Heart right ventricle (tissue), 16 donors: Measurements from ENCODE around the gene IPO4. TPM values are rescaled to one million over a fixed set of nuclear protein-coding genes. Genes with fewer than 3 reads are reported as not detected.

ENCODE experiments used
- ATAC-seq, 8 donors: fragments of 200-7000 bp; cut with Tn5 transposase; one replicate each; pipeline ENCODE4 v1.9.1; 2020; ENCODE audit warnings: mild to moderate bottlenecking in 8 of 8, moderate library complexity in 8 of 8, moderate number of reproducible peaks in 1 of 8
- DNase-seq, 2 donors: peaks; one replicate each; pipeline ENCODE4 v3.0.0-alpha.2; 2020
- H3K27ac ChIP-seq, 10 donors: fragments of 200-600 bp; sonication (generic) in 2 of 10; one replicate each; pipeline versions ENCODE4 v1.5.0 to v1.8.0; 2020 to 2022; ENCODE audit warnings: mild to moderate bottlenecking in 3 of 10
- H3K27me3 ChIP-seq, 7 donors: fragments of 200-600 bp; one replicate each; pipeline ENCODE4 v1.8.0; 2021 to 2022; ENCODE audit warnings: mild to moderate bottlenecking in 2 of 7
- H3K36me3 ChIP-seq, 9 donors: fragments of 200-600 bp; sonication (generic) in 1 of 9; one replicate each; pipeline versions ENCODE4 v1.5.0 to v1.8.0; 2020 to 2022; ENCODE audit warnings: mild to moderate bottlenecking in 2 of 9
- H3K4me1 ChIP-seq, 9 donors: fragments of 200-600 bp; sonication (generic) in 1 of 9; one replicate each; pipeline versions ENCODE4 v1.5.0 to v1.8.0; 2020 to 2022; ENCODE audit warnings: mild to moderate bottlenecking in 4 of 9
- H3K4me3 ChIP-seq, 10 donors: fragments of 200-600 bp; sonication (generic) in 2 of 10; one replicate each; pipeline versions ENCODE4 v1.5.0 to v1.8.0; 2020 to 2022; ENCODE audit warnings: mild to moderate bottlenecking in 7 of 10, moderate library complexity in 2 of 10
- H3K9me3 ChIP-seq, 11 donors: fragments of 200-600 bp in 10 of 11; sonication (generic) in 2 of 11; one replicate each; pipeline versions ENCODE4 v1.5.0 to v1.8.0; 2013 to 2022; ENCODE audit warnings: mild to moderate bottlenecking in 2 of 11, control low read depth in 1 of 11, moderate library complexity in 1 of 11
- WGBS, 2 donors: extraction: QIAGEN DNeasy Blood & Tissue Kit; methylation state at CpG; one replicate each; pipeline ENCODE4 v1.1.7; 2013; ENCODE audit warnings: inconsistent platforms in 1 of 2; 5-methylcytosine and 5-hydroxymethylcytosine counted together
- intact Hi-C, 10 donors: fragments of 100-400 bp; cut with DNase I; formaldehyde crosslinking; loops; one replicate each; pipeline versions ENCODE4 v1.11.1 to v1.14.2; 2022
- polyA plus RNA-seq, 2 donors: library from polyadenylated mRNA; stranded (reverse); fragments of 200-250 nt; gene quantifications; one replicate each; pipeline ENCODE4 v1.2.3, GENCODE V29; 2013
- total RNA-seq, 10 donors: library from RNA; stranded (reverse); fragmentation: NEBNext Ultra II Directional in 3 of 10; extraction: Animal tissue kit (Norgen Biotek cat#: 25700) in 3 of 10; gene quantifications; one replicate each; pipeline versions ENCODE4 v1.2.1 to v1.2.4, GENCODE V29; 2021 to 2023
- TF ChIP-seq, protein P1 (sequence below), 9 donors: fragments of 200-600 bp; sonication (generic) in 2 of 9; IDR thresholded peaks; one replicate each; pipeline versions ENCODE4 v1.5.0 to v1.8.0; 2021 to 2022; ENCODE audit warnings: antibody characterized with exemption in 9 of 9, mild to moderate bottlenecking in 5 of 9, moderate library complexity in 1 of 9
- donor health status: Arrhythmogenic right ventricular cardiomyopathy.
- donor health status: ischemic (EF 13 %, LVEDD 7.1; RV severe dilation, severe dysfunction).
- donor health status: healthy with polysubstance abuse.
- donor health status: DM: no; HTN: yes; CAD: no.
- donor health status: DM: no; HTN: no; CAD: no.
- donor health status: ischemic (EF 25% LVEDD 6.9; RV normal size, moderate dysfunction).
- donor health status: ischemic (EF 25% LVEDD 5.7; RV mildly dilated, moderate dysfunction).
- donor health status: healthy.
- donor health status: DM: yes; HTN: yes; CAD: no.
- donor health status: Ischemic cardiomyopathy.
- donor health status: ischemic (EF 35%, LVEDD 5.7; RV mildly dilated, moderate dysfunction).
- donor health status: nonischemic (EF 11% LVEDD 7.7; RV severe dilation, severe dysfunction).
- donor health status: DM: yes; HTN: yes; CAD: no.
- donor health status: PGD.
- donor health status: ischemic (EF 29% LVEDD 5.4; RV normal size, mild dysfunction).
- donor health status: nonischemic (EF 23%, LVEDD 6.1; RV moderate dilation, normal function).

The IPO4 gene
- total and polyA plus RNA-seq, 12 donors, result 4.4 to 23.8 (median 12.6) TPM

- H3K27me3 ChIP-seq, result no peaks in the 10 kb centered on the region
- no peaks in the 10 kb centered on the region for H3K9me3 ChIP-seq
- peak overlapping the region in 8 of 10 donors; percentile 89 to 95 (median 94) for H3K27ac ChIP-seq
- peaks cover 0 to 48% (median 16%) of the 10 kb centered on the region in 9 donors for H3K36me3 ChIP-seq
- no peak for DNase-seq
- no peak for ATAC-seq
- WGBS, 2 donors, result 91 to 96% methylated on average over 2 of the region's 2 CpGs
- TF ChIP-seq, protein P1, sequence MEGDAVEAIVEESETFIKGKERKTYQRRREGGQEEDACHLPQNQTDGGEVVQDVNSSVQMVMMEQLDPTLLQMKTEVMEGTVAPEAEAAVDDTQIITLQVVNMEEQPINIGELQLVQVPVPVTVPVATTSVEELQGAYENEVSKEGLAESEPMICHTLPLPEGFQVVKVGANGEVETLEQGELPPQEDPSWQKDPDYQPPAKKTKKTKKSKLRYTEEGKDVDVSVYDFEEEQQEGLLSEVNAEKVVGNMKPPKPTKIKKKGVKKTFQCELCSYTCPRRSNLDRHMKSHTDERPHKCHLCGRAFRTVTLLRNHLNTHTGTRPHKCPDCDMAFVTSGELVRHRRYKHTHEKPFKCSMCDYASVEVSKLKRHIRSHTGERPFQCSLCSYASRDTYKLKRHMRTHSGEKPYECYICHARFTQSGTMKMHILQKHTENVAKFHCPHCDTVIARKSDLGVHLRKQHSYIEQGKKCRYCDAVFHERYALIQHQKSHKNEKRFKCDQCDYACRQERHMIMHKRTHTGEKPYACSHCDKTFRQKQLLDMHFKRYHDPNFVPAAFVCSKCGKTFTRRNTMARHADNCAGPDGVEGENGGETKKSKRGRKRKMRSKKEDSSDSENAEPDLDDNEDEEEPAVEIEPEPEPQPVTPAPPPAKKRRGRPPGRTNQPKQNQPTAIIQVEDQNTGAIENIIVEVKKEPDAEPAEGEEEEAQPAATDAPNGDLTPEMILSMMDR (IDR thresholded peaks at IDR 0.05), result no peak
- H3K4me1 ChIP-seq, result peaks cover 18 to 65% (median 37%) of the 10 kb centered on the region in 9 donors
- intact Hi-C loops, result loop anchor here in 3 of 10 donors (5.0 to 10.0 kb wide), 2 partner anchors 33 to 840 kb away; partner anchors contain the start of genes DCAF11 (in 2 of the 3), NRL (in 2 of the 3), BCL2L2 (in 1 of the 3) and PPP1R3E (in 1 of the 3)
- peak overlapping the region in 5 of 10 donors; percentile 75 to 96 (median 92) for H3K4me3 ChIP-seq
Observed at GRCh38 chr14:24145219-24145618, 43.4 kb downstream of the IPO4 start.

- 91% methylated on average over 1 of the region's 1 CpG for WGBS, 2 donors
- no peak for ATAC-seq
- Histone ChIP-seq H3K36me3 (peaks cover 0 to 46% (median 8%) of the 10 kb centered on the region in 9 donors), H3K27me3 (no peaks in the 10 kb centered on the region), H3K9me3 (no peaks in the 10 kb centered on the region), H3K27ac (peak overlapping the region in 2 of 10 donors; percentile 1 to 92), H3K4me1 (peaks cover 20 to 67% (median 44%) of the 10 kb centered on the region in 9 donors), H3K4me3 (no peak overlapping the region)
- no peak for DNase-seq
- intact Hi-C loops, result loop anchor here in 1 of 10 donors (10.0 kb wide), 1 partner anchor 840 kb away; the partner anchor contains the start of genes BCL2L2 and PPP1R3E
- TF ChIP-seq, protein P1 (IDR thresholded peaks at IDR 0.05), result no peak
Observed at GRCh38 chr14:24144451-24144850, 44.2 kb downstream of the IPO4 start.

GRCh38 chr14:24143511-24143910 lies 45.1 kb downstream of the IPO4 start:
- Histone ChIP-seq H3K36me3 (peaks cover 0 to 46% (median 12%) of the 10 kb centered on the region in 9 donors), H3K4me1 (peaks cover 20 to 67% (median 43%) of the 10 kb centered on the region in 9 donors), H3K27me3 (no peaks in the 10 kb centered on the region), H3K4me3 (no peak overlapping the region), H3K9me3 (no peaks in the 10 kb centered on the region), H3K27ac (peak overlapping the region in 1 of 10 donors; percentile 2)
- DNase-seq (no peak), ATAC-seq (no peak)
- intact Hi-C loops, result loop anchor here in 1 of 10 donors (10.0 kb wide), 1 partner anchor 839 kb away; the partner anchor contains the start of genes BCL2L2 and PPP1R3E
- TF ChIP-seq, protein P1 (IDR thresholded peaks at IDR 0.05), result no peak
- WGBS, 2 donors, result 61 to 74% methylated on average over 2 of the region's 2 CpGs

GRCh38 chr14:24141097-24141880 lies 47.3 kb downstream of the IPO4 start, which contains the start of gene EMC9:
Gene EMC9, minus strand, starts transcription at chr14:24141591. Its CDS starts 287 bp downstream, at chr14:24141304.
- intact Hi-C loops, result loop anchor here in 2 of 10 donors (2.0 to 10.0 kb wide), 2 partner anchors 26 to 836 kb away; partner anchors contain the start of genes BCL2L2 (in 1 of the 2), DCAF11 (in 1 of the 2), NRL (in 1 of the 2) and PPP1R3E (in 1 of the 2)
- peaks cover 22 to 81% (median 53%) of the 10 kb centered on the region in 9 donors for H3K4me1 ChIP-seq

More at GRCh38 chr14:24141097-24141880, 47.3 kb downstream of the IPO4 start, which contains the start of gene EMC9:
- 0% methylated on average over 63 to 65 of the region's 65 CpGs for WGBS, 2 donors
- Histone ChIP-seq H3K36me3 (peaks cover 0 to 60% (median 20%) of the 10 kb centered on the region in 9 donors), H3K4me3 (peak within 1 kb of the TSS; percentile 66 to 88 (median 74)), H3K27ac (peak within 1 kb of the TSS; percentile 73 to 94 (median 90)), H3K9me3 (no peaks in the 10 kb centered on the region), H3K27me3 (no peaks in the 10 kb centered on the region)
- ATAC-seq (peak; percentile 92 to 97 (median 95)), DNase-seq (peak; percentile 100)
- TF ChIP-seq, protein P1 (IDR thresholded peaks at IDR 0.05), result peak; percentile 38 to 78 (median 63)
